Activated CD4-positive, alpha-beta T cell treated with anti-CD3 and anti-CD28 coated beads, Interleukin-2, amount 50 U/mL, for 24 hours (primary cell): Measurements from ENCODE around the gene APOBR.
"Not testable (repeated sequence)": the region's sequence is repeated elsewhere in the genome, so short reads cannot be mapped to it uniquely, and the experiment has no call there.

Source experiments
- DNase-seq, 2 donors: peaks; one replicate each; pipeline ENCODE4 v3.0.0-alpha.2; 2020; ENCODE audit warnings: low read depth in 1 of 2, low spot score in 1 of 2

The APOBR gene

GRCh38 chr16:28527100-28527785, 32.8 kb downstream of the APOBR start:
- DNase-seq: not testable (repeated sequence)

- no peak for DNase-seq
Observed at GRCh38 chr16:28527985-28528384, 33.5 kb downstream of the APOBR start.

GRCh38 chr16:28528463-28528867, 34.0 kb downstream of the APOBR start:
- DNase-seq: no peak

GRCh38 chr16:28529124-28529523, 34.7 kb downstream of the APOBR start:
- DNase-seq: no peak

GRCh38 chr16:28531777-28532744, 37.6 kb downstream of the APOBR start:
- no peak for DNase-seq

- no peak for DNase-seq
Observed at GRCh38 chr16:28532940-28533647, 38.7 kb downstream of the APOBR start.

- no peak for DNase-seq
Observed at GRCh38 chr16:28534542-28535373, 40.3 kb downstream of the APOBR start.

- no peak for DNase-seq
Observed at GRCh38 chr16:28537076-28537475, 42.6 kb downstream of the APOBR start.

- DNase-seq: no peak
Observed at GRCh38 chr16:28537964-28538732, 43.7 kb downstream of the APOBR start.

GRCh38 chr16:28538733-28539596, 44.5 kb downstream of the APOBR start, which contains the start of gene NUPR1:
Gene NUPR1, minus strand, starts transcription at chr16:28538974. Its CDS starts 67 bp downstream, at chr16:28538907.
- no peak for DNase-seq

GRCh38 chr16:28540346-28540745, 45.9 kb downstream of the APOBR start:
- DNase-seq: no peak

GRCh38 chr16:28542646-28543045, 48.2 kb downstream of the APOBR start:
- DNase-seq: no peak

- no peak for DNase-seq
Observed at GRCh38 chr16:28543072-28543471, 48.6 kb downstream of the APOBR start.

- no peak for DNase-seq
Observed at GRCh38 chr16:28544998-28545397, 50.6 kb downstream of the APOBR start.

- not testable (repeated sequence) for DNase-seq
Observed at GRCh38 chr16:28545964-28546363, 51.5 kb downstream of the APOBR start.

- DNase-seq: no peak
Observed at GRCh38 chr16:28546626-28547025, 52.2 kb downstream of the APOBR start.

GRCh38 chr16:28548306-28548802, 53.9 kb downstream of the APOBR start:
- DNase-seq: no peak
